GM19468 (cell line): ENCODE measurements around the gene GPR101.
"Not testable (repeated sequence)": the region's sequence is repeated elsewhere in the genome, so short reads cannot be mapped to it uniquely, and the experiment has no call there.

Experiments used
- ATAC-seq: cut with Tn5 transposase; IDR thresholded peaks from one replicate; pipeline ENCODE4 v1.9.1; 2021; ENCODE audit warnings: mild to moderate bottlenecking, moderate library complexity, moderate number of reproducible peaks; ENCODE audit not compliant: unreplicated experiment; ENCODE audit errors: extremely low read depth

GPR101 gene

GRCh38 chrX:137028699-137029098 lies 5.1 kb downstream of the GPR101 start:
- ATAC-seq = no peak

GRCh38 chrX:137025930-137026329 lies 7.9 kb downstream of the GPR101 start:
- ATAC-seq = no peak

- ATAC-seq = not testable (repeated sequence)
Measured at GRCh38 chrX:137000236-137000635, 33.6 kb downstream of the GPR101 start.

- ATAC-seq = no peak
Measured at GRCh38 chrX:136999024-136999423, 34.8 kb downstream of the GPR101 start.
